Measurements from ENCODE around the gene CCDC177.

GRCh38 chr14:69570836-69571330 lies 3.8 kb downstream of the CCDC177 start:
- TF ChIP-seq CTCF (IDR thresholded peaks at IDR 0.05) (no peak), POLR2A (IDR thresholded peaks at IDR 0.05) (no peak)

All from thyroid gland (tissue), 4 donors.